Lower leg skin (tissue), 3 donors: ENCODE results near the gene TYW1.
"Not testable (repeated sequence)": the region's sequence is repeated elsewhere in the genome, so short reads cannot be mapped to it uniquely, and the experiment has no call there.

ENCODE experiments used
- CTCF ChIP-seq, 3 donors: fragments of 450-650 bp; IDR thresholded peaks; one replicate each; pipeline ENCODE4 v1.5.1; 2016; ENCODE audit warnings: antibody characterized with exemption in 3 of 3, mild to moderate bottlenecking in 3 of 3, moderate library complexity in 2 of 3
- POLR2A ChIP-seq, 2 donors: fragments of 450-650 bp; IDR thresholded peaks; one replicate each; pipeline ENCODE4 v1.6.1; 2016 to 2017; ENCODE audit warnings: antibody characterized with exemption in 2 of 2, mild to moderate bottlenecking in 1 of 2, moderate library complexity in 1 of 2

- TF ChIP-seq POLR2A, CTCF (IDR thresholded peaks at IDR 0.05): not testable (repeated sequence)
These were observed 189.1 kb downstream of the TYW1 start for GRCh38 chr7:67185660-67186129.
